Ascending aorta (tissue), 2 donors: ENCODE measurements around the gene UST. TPM values are rescaled to one million over a fixed set of nuclear protein-coding genes. Genes with fewer than 3 reads are reported as not detected.
A peak's percentile ranks its signal among the peaks of the same experiment; 100 is the strongest.

ENCODE experiments used
- DNase-seq, 2 donors: peaks; one replicate each; pipeline ENCODE4 v3.0.0-alpha.2; 2019; ENCODE audit warnings: low spot score in 2 of 2
- H3K27ac ChIP-seq, 2 donors: fragments of 200-600 bp; sonication (generic); one replicate each; pipeline ENCODE4 v1.5.1; 2016 to 2017; ENCODE audit warnings: mild to moderate bottlenecking in 1 of 2
- H3K27me3 ChIP-seq: fragments of 200-600 bp; sonication (generic); one replicate; pipeline ENCODE4 v1.5.1; 2017
- H3K36me3 ChIP-seq, 2 donors: fragments of 200-600 bp; sonication (generic); one replicate each; pipeline ENCODE4 v1.5.1; 2016
- H3K4me1 ChIP-seq, 2 donors: fragments of 200-600 bp; sonication (generic); one replicate each; pipeline ENCODE4 v1.5.1; 2016 to 2017; ENCODE audit warnings: mild to moderate bottlenecking in 1 of 2
- H3K4me3 ChIP-seq, 2 donors: fragments of 200-600 bp; sonication (generic); one replicate each; pipeline ENCODE4 v1.5.1; 2016 to 2017; ENCODE audit warnings: mild to moderate bottlenecking in 1 of 2
- H3K9me3 ChIP-seq, 2 donors: fragments of 200-600 bp; sonication (generic); one replicate each; pipeline ENCODE4 v1.5.1; 2016
- CTCF ChIP-seq, 3 experiments: fragments of 200-600 bp in 2 of 3; fragments of 450-650 bp in 1 of 3; sonication (generic) in 2 of 3; IDR thresholded peaks; one replicate each; pipeline ENCODE4 v1.5.1; 2016 to 2019; ENCODE audit warnings: antibody characterized with exemption in 3 of 3, mild to moderate bottlenecking in 1 of 3, moderate library complexity in 1 of 3
- intact Hi-C: fragments of 100-400 bp; cut with DNase I; formaldehyde crosslinking; loops from one replicate; pipeline ENCODE4 v1.15.1; 2023
- total RNA-seq: library from RNA; depleted of rRNA; stranded (reverse); fragments of >200 nt; gene quantifications from one replicate; pipeline ENCODE4 v1.1.0, GENCODE V29; 2016

The UST gene
- total RNA-seq, 1 donor from 2014 or later, result 27.0 TPM

GRCh38 chr6:148891405-148891783 lies 144.6 kb downstream of the UST start:
- H3K4me3 ChIP-seq, result peak overlapping the region in 1 of 2 donors; percentile 24
- H3K9me3 ChIP-seq, result no peaks in the 10 kb centered on the region
- no peaks in the 10 kb centered on the region for H3K27me3 ChIP-seq
- H3K27ac ChIP-seq, result peak overlapping the region; percentile 69 to 80
- intact Hi-C loops, result no loop called here
- DNase-seq, result no peak
- no peak for TF ChIP-seq CTCF (IDR thresholded peaks at IDR 0.05)
- no peaks in the 10 kb centered on the region for H3K36me3 ChIP-seq
- peaks cover 21 to 41% of the 10 kb centered on the region in 2 donors for H3K4me1 ChIP-seq

GRCh38 chr6:148892247-148892646 lies 145.4 kb downstream of the UST start:
- Histone ChIP-seq H3K9me3 (no peaks in the 10 kb centered on the region), H3K4me1 (peaks cover 21 to 33% of the 10 kb centered on the region in 2 donors), H3K27me3 (no peaks in the 10 kb centered on the region), H3K27ac (no peak overlapping the region), H3K4me3 (no peak overlapping the region), H3K36me3 (no peaks in the 10 kb centered on the region)
- intact Hi-C loops, result no loop called here
- no peak for DNase-seq
- no peak for TF ChIP-seq CTCF (IDR thresholded peaks at IDR 0.05)

- Histone ChIP-seq H3K27ac (no peak overlapping the region), H3K9me3 (no peaks in the 10 kb centered on the region), H3K4me3 (no peak overlapping the region), H3K27me3 (no peaks in the 10 kb centered on the region), H3K4me1 (peaks cover 19 to 27% of the 10 kb centered on the region in 2 donors), H3K36me3 (no peaks in the 10 kb centered on the region)
- TF ChIP-seq CTCF (IDR thresholded peaks at IDR 0.05), result no peak
- intact Hi-C loops, result no loop called here
- no peak for DNase-seq
Measured at GRCh38 chr6:148893073-148893472, 146.2 kb downstream of the UST start.

GRCh38 chr6:148893481-148893880 lies 146.7 kb downstream of the UST start:
- H3K27ac ChIP-seq, result no peak overlapping the region
- H3K4me3 ChIP-seq, result no peak overlapping the region
- H3K9me3 ChIP-seq, result no peaks in the 10 kb centered on the region
- H3K4me1 ChIP-seq, result peaks cover 17 to 27% of the 10 kb centered on the region in 2 donors
- no peaks in the 10 kb centered on the region for H3K27me3 ChIP-seq
- intact Hi-C loops, result no loop called here
- TF ChIP-seq CTCF (IDR thresholded peaks at IDR 0.05), result no peak
- no peaks in the 10 kb centered on the region for H3K36me3 ChIP-seq
- DNase-seq, result no peak

- intact Hi-C loops, result no loop called here
- Histone ChIP-seq H3K27ac (no peak overlapping the region), H3K27me3 (no peaks in the 10 kb centered on the region), H3K9me3 (no peaks in the 10 kb centered on the region), H3K4me1 (no peaks in the 10 kb centered on the region), H3K36me3 (no peaks in the 10 kb centered on the region), H3K4me3 (no peak overlapping the region)
- DNase-seq, result no peak
- TF ChIP-seq CTCF (IDR thresholded peaks at IDR 0.05), result no peak
Measured at GRCh38 chr6:148898376-148899014, 151.7 kb downstream of the UST start.
